H9 (cell line): ENCODE measurements around the gene TMEM184A. TPM values are rescaled to one million over a fixed set of nuclear protein-coding genes. Genes with fewer than 3 reads are reported as not detected.

Experiments used
- DNase-seq: peaks from one replicate; pipeline ENCODE4 v3.0.0-alpha.2; 2017
- H2AFZ ChIP-seq: one replicate; pipeline ENCODE4 v1.6.1; 2013; ENCODE audit warnings: mild to moderate bottlenecking, low read length, control low read depth, moderate library complexity
- H2AK5ac ChIP-seq: 2 replicates; pipeline ENCODE4 v1.6.1; 2013; ENCODE audit warnings: low read length, control low read depth, mixed read lengths; ENCODE audit not compliant: insufficient read length
- H2BK120ac ChIP-seq: one replicate; pipeline ENCODE4 v1.6.1; 2013; ENCODE audit warnings: low read depth, mild to moderate bottlenecking, low read length, control low read depth, inconsistent platforms; ENCODE audit not compliant: poor library complexity, severe bottlenecking
- H2BK12ac ChIP-seq: 2 replicates; pipeline ENCODE4 v1.6.1; 2013; ENCODE audit warnings: low read length, control low read depth, mixed read lengths, low read depth; ENCODE audit not compliant: insufficient read length
- H2BK15ac ChIP-seq: 2 replicates; pipeline ENCODE4 v1.6.1; 2013; ENCODE audit warnings: low read depth, low read length, control low read depth
- H2BK20ac ChIP-seq: one replicate; pipeline ENCODE4 v1.6.1; 2013; ENCODE audit warnings: low read depth, mild to moderate bottlenecking, low read length, control low read depth, inconsistent platforms; ENCODE audit not compliant: poor library complexity, severe bottlenecking
- H2BK5ac ChIP-seq: 2 replicates; pipeline ENCODE4 v1.6.1; 2013; ENCODE audit warnings: low read length, control low read depth, mixed read lengths; ENCODE audit not compliant: insufficient read length
- H3K14ac ChIP-seq: 2 replicates; pipeline ENCODE4 v1.6.1; 2013; ENCODE audit warnings: low read length, control low read depth; ENCODE audit not compliant: insufficient read depth
- H3K18ac ChIP-seq: 2 replicates; pipeline ENCODE4 v1.6.1; 2013; ENCODE audit warnings: low read depth, mild to moderate bottlenecking, mixed read lengths, low read length, control low read depth; ENCODE audit not compliant: insufficient read length
- H3K23ac ChIP-seq: 2 replicates; pipeline ENCODE4 v1.6.1; 2013; ENCODE audit warnings: low read length, control low read depth, mixed read lengths, low read depth; ENCODE audit not compliant: insufficient read length
- H3K23me2 ChIP-seq: 2 replicates; pipeline ENCODE4 v1.6.1; 2013; ENCODE audit warnings: low read depth, mild to moderate bottlenecking, mixed read lengths, low read length, control low read depth; ENCODE audit not compliant: insufficient read length, poor library complexity, severe bottlenecking
- H3K27ac ChIP-seq: 2 replicates; pipeline ENCODE4 v1.5.1; 2013; ENCODE audit warnings: low read length, control low read depth, mixed read lengths, low read depth; ENCODE audit not compliant: insufficient read length
- H3K27me3 ChIP-seq: 2 replicates; pipeline ENCODE4 v1.6.1; 2013; ENCODE audit warnings: low read length, control low read depth, inconsistent platforms; ENCODE audit not compliant: insufficient read depth
- H3K4ac ChIP-seq: 2 replicates; pipeline ENCODE4 v1.6.1; 2013; ENCODE audit warnings: low read depth, mild to moderate bottlenecking, control low read depth, inconsistent platforms, low read length, moderate library complexity
- H3K4me1 ChIP-seq: 2 replicates; pipeline ENCODE4 v1.6.1; 2013; ENCODE audit warnings: low read length, control low read depth, inconsistent platforms; ENCODE audit not compliant: insufficient read depth
- H3K4me2 ChIP-seq: 2 replicates; pipeline ENCODE4 v1.6.1; 2013; ENCODE audit warnings: low read length, control low read depth, mixed read lengths; ENCODE audit not compliant: insufficient read length, insufficient read depth
- H3K56ac ChIP-seq: 2 replicates; pipeline ENCODE4 v1.6.1; 2013; ENCODE audit warnings: low read depth, mild to moderate bottlenecking, mixed read lengths, low read length, control low read depth; ENCODE audit not compliant: insufficient read length
- H3K79me1 ChIP-seq: 2 replicates; pipeline ENCODE4 v1.6.1; 2013; ENCODE audit warnings: low read depth, mild to moderate bottlenecking, moderate library complexity, low read length, control low read depth, inconsistent platforms; ENCODE audit not compliant: insufficient read depth, poor library complexity, severe bottlenecking
- H3K79me2 ChIP-seq: 2 replicates; pipeline ENCODE4 v1.6.1; 2013; ENCODE audit warnings: low read length, control low read depth, inconsistent platforms; ENCODE audit not compliant: insufficient read depth
- H3K9ac ChIP-seq: 2 replicates; pipeline ENCODE4 v1.6.1; 2013; ENCODE audit warnings: low read length, control low read depth, mixed read lengths; ENCODE audit not compliant: insufficient read length; ENCODE audit errors: extremely low read depth
- H3K9me3 ChIP-seq: one replicate; pipeline ENCODE4 v1.6.1; 2013; ENCODE audit warnings: low read depth, low read length, inconsistent platforms; ENCODE audit not compliant: control insufficient read depth
- H3T11ph ChIP-seq: one replicate; pipeline ENCODE4 v1.6.1; 2013; ENCODE audit warnings: mild to moderate bottlenecking, low read length, control low read depth, inconsistent platforms
- H4K20me1 ChIP-seq: one replicate; pipeline ENCODE4 v1.6.1; 2013; ENCODE audit not compliant: control insufficient read depth, insufficient read length, insufficient read depth
- H4K5ac ChIP-seq: 2 replicates; pipeline ENCODE4 v1.6.1; 2013; ENCODE audit warnings: low read depth, mild to moderate bottlenecking, mixed read lengths, low read length, control low read depth; ENCODE audit not compliant: insufficient read length
- H4K8ac ChIP-seq: replicated peaks from 2 replicates; pipeline ENCODE4 v1.6.1; 2013; ENCODE audit warnings: low read length, control low read depth, mixed read lengths, low read depth; ENCODE audit not compliant: insufficient read length
- H4K91ac ChIP-seq: 2 replicates; pipeline ENCODE4 v1.6.1; 2013; ENCODE audit warnings: low read depth, mild to moderate bottlenecking, moderate library complexity, mixed read lengths, low read length, control low read depth; ENCODE audit not compliant: insufficient read length
- H3K27ac Mint-ChIP-seq, 3 experiments: 2 replicates in 2 of 3; 3 replicates in 1 of 3; pipeline ENCODE4 v1.8.0; 2020 to 2021; ENCODE audit warnings: mixed read lengths in 3 of 3, mild to moderate bottlenecking in 1 of 3, moderate library complexity in 1 of 3
- H3K27me3 Mint-ChIP-seq: 2 replicates; pipeline ENCODE4 v1.8.0; 2021; ENCODE audit warnings: low read depth, mild to moderate bottlenecking, moderate library complexity, mixed read lengths
- H3K36me3 Mint-ChIP-seq, 3 experiments: 2 replicates in 2 of 3; 3 replicates in 1 of 3; pipeline ENCODE4 v1.8.0; 2020 to 2021; ENCODE audit warnings: low read depth in 3 of 3, mixed read lengths in 3 of 3; ENCODE audit not compliant: insufficient read depth in 1 of 3
- H3K4me1 Mint-ChIP-seq, 2 experiments: 2 replicates each; pipeline ENCODE4 v1.8.0; 2020; ENCODE audit warnings: mixed read lengths in 2 of 2
- H3K4me3 Mint-ChIP-seq, 2 experiments: 2 replicates in 1 of 2; 3 replicates in 1 of 2; pipeline ENCODE4 v1.8.0; 2020 to 2021; ENCODE audit warnings: mild to moderate bottlenecking in 2 of 2, mixed read lengths in 2 of 2, moderate library complexity in 1 of 2
- H3K9me3 Mint-ChIP-seq, 2 experiments: 2 replicates in 1 of 2; 3 replicates in 1 of 2; pipeline ENCODE4 v1.8.0; 2020; ENCODE audit warnings: mild to moderate bottlenecking in 2 of 2, mixed read lengths in 2 of 2, moderate library complexity in 1 of 2
- CTCF ChIP-seq: fragments of 200-600 bp; sonication (generic); conservative IDR thresholded peaks from 3 replicates; pipeline ENCODE4 v1.8.0; 2021; ENCODE audit warnings: antibody characterized with exemption, mild to moderate bottlenecking
- WGBS: extraction: QIAGEN DNeasy Blood & Tissue Kit; methylation state at CpG from one replicate; pipeline ENCODE4 v1.1.7; 2013; ENCODE audit warnings: missing lambda C conversion rate, low lambda C conversion rate, mixed read lengths; ENCODE audit not compliant: insufficient read length; ENCODE audit errors: extremely low coverage; 5-methylcytosine and 5-hydroxymethylcytosine counted together
- total RNA-seq: library from RNA; stranded (reverse); gene quantifications from 2 replicates; pipeline ENCODE4 v1.2.1, GENCODE V29; 2021

The TMEM184A gene
- total RNA-seq, 1 experiment from 2014 or later = 1.3 TPM

DNA sequence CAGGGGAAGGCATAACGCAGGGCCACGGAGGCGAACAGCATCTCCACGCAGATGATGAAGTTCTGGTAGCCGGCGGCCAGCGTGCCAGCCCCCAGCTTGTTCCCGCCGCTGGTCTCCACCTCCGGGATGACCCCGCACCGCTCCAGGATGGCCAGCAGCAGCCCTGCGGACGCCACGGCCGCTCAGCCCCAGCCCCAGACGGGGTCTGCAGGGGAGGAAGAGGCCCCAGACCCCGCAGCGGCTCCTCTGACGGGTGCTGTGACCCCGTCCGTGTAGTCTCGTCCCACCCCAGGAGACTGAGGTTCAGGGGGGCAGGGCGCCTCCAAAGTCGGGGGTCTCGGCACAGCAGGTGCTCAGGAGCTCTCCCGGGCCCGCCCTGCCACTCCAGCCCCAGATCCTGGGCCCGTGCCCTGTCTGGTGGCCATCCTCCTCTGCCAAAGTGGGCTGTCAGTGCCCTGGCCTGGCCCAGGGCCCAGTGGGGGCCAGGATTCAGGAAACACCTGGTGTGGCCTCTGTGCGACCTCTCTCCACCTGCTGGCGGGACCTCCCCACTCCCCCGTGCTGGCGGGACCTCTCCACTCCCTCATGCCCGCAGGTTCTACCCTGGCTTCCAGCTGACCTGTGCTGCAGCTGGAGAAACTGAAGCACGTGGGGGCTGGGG, 8.1 kb downstream of the TMEM184A start:
- Histone ChIP-seq H3T11ph (no peak overlapping the region), H2AK5ac (no peak overlapping the region), H3K14ac (no peak overlapping the region; the same call in 1 of the 2 replicates), H2AFZ (no peak overlapping the region), H3K23ac (no peak overlapping the region), H2BK15ac (no peak overlapping the region), H4K8ac (no peak overlapping the region), H2BK12ac (no peak overlapping the region), H3K4me1 (no peaks in the 10 kb centered on the region), H3K27ac (no peak overlapping the region), H2BK5ac (no peak overlapping the region), H4K20me1 (no peaks in the 10 kb centered on the region), H3K18ac (no peak overlapping the region), H3K27me3 (no peaks in the 10 kb centered on the region), H2BK120ac (no peak overlapping the region), H2BK20ac (no peak overlapping the region), H4K5ac (no peak overlapping the region), H3K79me2 (no peaks in the 10 kb centered on the region), H3K79me1 (no peaks in the 10 kb centered on the region), H3K4me2 (no peak overlapping the region), H3K4ac (no peak overlapping the region), H3K9me3 (no peaks in the 10 kb centered on the region), H3K23me2 (no peaks in the 10 kb centered on the region), H3K56ac (no peak overlapping the region), H3K9ac (no peak overlapping the region), H4K91ac (no peak overlapping the region)
- no peaks in the 10 kb centered on the region; a peak in 1 of 5 replicates for H3K9me3 Mint-ChIP-seq
- TF ChIP-seq CTCF = no peak
- peak overlapping the region in 1 of 3 experiments; percentile 56; a peak in 2 of 7 replicates for H3K27ac Mint-ChIP-seq
- H3K4me3 Mint-ChIP-seq = no peak overlapping the region; a peak in 1 of 5 replicates
- no peaks in the 10 kb centered on the region for H3K4me1 Mint-ChIP-seq
- no CpG with 5 or more reads among the region's 35 CpGs for WGBS
- H3K36me3 Mint-ChIP-seq = no peaks in the 10 kb centered on the region
- DNase-seq = no peak
- H3K27me3 Mint-ChIP-seq = no peaks in the 10 kb centered on the region; the same call in 1 of the 2 replicates
